Mesothelial cell of epicardium (in vitro differentiated cells): ENCODE measurements around the gene MED7. TPM values are rescaled to one million over a fixed set of nuclear protein-coding genes. Genes with fewer than 3 reads are reported as not detected.

Experiments
- DNase-seq, 2 experiments: peaks; one replicate each; pipeline ENCODE4 v3.0.0; 2021; ENCODE audit warnings: low spot score in 2 of 2; ENCODE audit not compliant: unreplicated experiment in 2 of 2
- H3K27ac Mint-ChIP-seq: 2 replicates; pipeline ENCODE4 v1.8.0; 2021; ENCODE audit warnings: mixed read lengths
- H3K27me3 Mint-ChIP-seq: 2 replicates; pipeline ENCODE4 v1.8.0; 2021; ENCODE audit warnings: low read depth, mixed read lengths
- H3K36me3 Mint-ChIP-seq: 2 replicates; pipeline ENCODE4 v1.8.0; 2021; ENCODE audit warnings: mixed read lengths
- H3K4me1 Mint-ChIP-seq: 2 replicates; pipeline ENCODE4 v1.8.0; 2021; ENCODE audit warnings: mixed read lengths
- H3K4me3 Mint-ChIP-seq: 2 replicates; pipeline ENCODE4 v1.8.0; 2021; ENCODE audit warnings: mild to moderate bottlenecking, moderate library complexity, mixed read lengths
- H3K9me3 Mint-ChIP-seq: 2 replicates; pipeline ENCODE4 v1.8.0; 2021; ENCODE audit warnings: mixed read lengths
- CTCF ChIP-seq: fragments of 200-600 bp; sonication (generic); IDR thresholded peaks from one replicate; pipeline ENCODE4 v1.5.0; 2021; ENCODE audit warnings: antibody characterized with exemption; ENCODE audit not compliant: unreplicated experiment
- total RNA-seq: library from RNA; stranded (reverse); gene quantifications from 3 replicates; pipeline ENCODE4 v1.2.1, GENCODE V29; 2021

The MED7 gene
- total RNA-seq, 1 donor from 2014 or later = 9.8 TPM

GRCh38 chr5:157165668-157166067, 23.0 kb upstream of the MED7 start:
- Mint-ChIP-seq H3K9me3 (peaks cover 12% of the 10 kb centered on the region), H3K27me3 (peaks cover 22% of the 10 kb centered on the region)
- no peak for DNase-seq

GRCh38 chr5:157165261-157165660, 22.6 kb upstream of the MED7 start:
- Mint-ChIP-seq H3K36me3 (no peaks in the 10 kb centered on the region), H3K4me3 (no peak overlapping the region), H3K4me1 (no peaks in the 10 kb centered on the region), H3K27ac (no peak overlapping the region), H3K27me3 (peaks cover 22% of the 10 kb centered on the region), H3K9me3 (peaks cover 8% of the 10 kb centered on the region)
- no peak for TF ChIP-seq CTCF
- no peak for DNase-seq

More at GRCh38 chr5:157165668-157166067, 23.0 kb upstream of the MED7 start:
- Mint-ChIP-seq H3K36me3 (no peaks in the 10 kb centered on the region), H3K4me3 (no peak overlapping the region), H3K4me1 (no peaks in the 10 kb centered on the region), H3K27ac (no peak overlapping the region)
- TF ChIP-seq CTCF = no peak

- H3K27ac Mint-ChIP-seq = no peak overlapping the region
- peaks cover 27% of the 10 kb centered on the region for H3K27me3 Mint-ChIP-seq
- H3K4me1 Mint-ChIP-seq = no peaks in the 10 kb centered on the region
- H3K4me3 Mint-ChIP-seq = no peak overlapping the region
- TF ChIP-seq CTCF = no peak
- peaks cover 4% of the 10 kb centered on the region for H3K9me3 Mint-ChIP-seq
- no peaks in the 10 kb centered on the region for H3K36me3 Mint-ChIP-seq
- no peak for DNase-seq
Observed at GRCh38 chr5:157164521-157164920, 21.9 kb upstream of the MED7 start.

GRCh38 chr5:157162919-157163510, 20.4 kb upstream of the MED7 start:
- no peak for TF ChIP-seq CTCF
- Mint-ChIP-seq H3K36me3 (no peaks in the 10 kb centered on the region), H3K4me3 (no peak overlapping the region), H3K27ac (no peak overlapping the region), H3K27me3 (peaks cover 35% of the 10 kb centered on the region), H3K4me1 (no peaks in the 10 kb centered on the region), H3K9me3 (no peaks in the 10 kb centered on the region)
- no peak for DNase-seq

GRCh38 chr5:157161996-157162395, 19.3 kb upstream of the MED7 start:
- H3K9me3 Mint-ChIP-seq = no peaks in the 10 kb centered on the region
- DNase-seq = no peak

More at GRCh38 chr5:157161996-157162395, 19.3 kb upstream of the MED7 start:
- H3K36me3 Mint-ChIP-seq = no peaks in the 10 kb centered on the region
- no peak overlapping the region for H3K27ac Mint-ChIP-seq
- no peak overlapping the region for H3K4me3 Mint-ChIP-seq
- H3K4me1 Mint-ChIP-seq = no peaks in the 10 kb centered on the region
- TF ChIP-seq CTCF = no peak
- peaks cover 34% of the 10 kb centered on the region for H3K27me3 Mint-ChIP-seq
